HCT116 (cell line): ENCODE measurements around the gene TSPAN33. TPM values are rescaled to one million over a fixed set of nuclear protein-coding genes. Genes with fewer than 3 reads are reported as not detected.

Experiments used
- ATAC-seq: fragments of 200-7000 bp; cut with Tn5 transposase; 2 replicates; pipeline ENCODE4 v1.9.1; 2020; ENCODE audit warnings: mild to moderate bottlenecking, moderate library complexity
- BruUV-seq: library from RNA; stranded (reverse); fragments of 400-500 nt; replicated peaks from 2 replicates; lab custom pipeline; 2021; lab: Mats Ljungman, UMichigan
- CTCF ChIA-PET: fragments of 300-600 bp; sonication (Branson Sonifier 250); formaldehyde crosslinking; loops from one replicate; lab custom pipeline; 2021; ENCODE audit warnings: antibody characterized with exemption; lab: Charles Lee
- POLR2A ChIA-PET: fragments of 300-600, 350-600 bp; sonication (Branson Sonifier 250); formaldehyde crosslinking; loops from one replicate; lab custom pipeline; 2021; ENCODE audit warnings: antibody characterized with exemption; lab: Charles Lee
- RAD21 ChIA-PET, 2 experiments: fragments of 300-600 bp; sonication (Branson Sonifier 250); formaldehyde crosslinking; loops; one replicate each; lab custom pipeline; 2023; ENCODE audit warnings: low total read pairs in 2 of 2; ENCODE audit not compliant: uncharacterized antibody in 2 of 2, unreplicated experiment in 2 of 2, low non-redundant PET in 1 of 2; lab: Charles Lee
- DNase-seq: peaks from one replicate; pipeline ENCODE4 v3.0.0-alpha.2; 2010; ENCODE audit warnings: low read depth, low spot score
- H2AFZ ChIP-seq: fragments of 200-600 bp; shearing (Covaris generic), sonication (generic); 2 replicates; pipeline ENCODE4 v1.6.1; 2017; ENCODE audit warnings: low read depth, mixed run types, mixed read lengths, antibody characterized with exemption, low read length; ENCODE audit not compliant: poor library complexity, severe bottlenecking
- H3K27ac ChIP-seq: 2 replicates; pipeline ENCODE4 v1.5.1; 2012; ENCODE audit warnings: low read depth, low read length
- H3K27me3 ChIP-seq: fragments of 200-600 bp; sonication (generic); 2 replicates; pipeline ENCODE4 v1.6.1; 2016; ENCODE audit warnings: mixed run types, low read length, mixed read lengths; ENCODE audit not compliant: insufficient read depth
- H3K36me3 ChIP-seq, 2 experiments: fragments of 200-500 bp in 1 of 2; fragments of 200-600 bp in 1 of 2; sonication (Bioruptor generic) in 1 of 2; sonication (generic) in 1 of 2; 2 replicates each; pipeline versions ENCODE4 v1.5.1 to v1.6.1; 2014 to 2016; ENCODE audit warnings: low read length in 2 of 2, inconsistent platforms in 1 of 2, mixed read lengths in 1 of 2, mixed run types in 1 of 2; ENCODE audit not compliant: insufficient read depth in 2 of 2, control insufficient read depth in 1 of 2
- H3K4me1 ChIP-seq, 2 experiments: fragments of 200-600 bp in 1 of 2; sonication (generic) in 1 of 2; 2 replicates each; pipeline versions ENCODE4 v1.5.1 to v1.6.1; 2012 to 2017; ENCODE audit warnings: low read length in 2 of 2, inconsistent platforms in 1 of 2, mild to moderate bottlenecking in 1 of 2, mixed read lengths in 1 of 2, mixed run types in 1 of 2, moderate library complexity in 1 of 2; ENCODE audit not compliant: insufficient read depth in 2 of 2, control insufficient read depth in 1 of 2
- H3K4me2 ChIP-seq: fragments of 200-600 bp; sonication (generic); 2 replicates; pipeline ENCODE4 v1.6.1; 2017; ENCODE audit warnings: mixed run types, low read length, mixed read lengths
- H3K4me3 ChIP-seq, 2 experiments: fragments of 200-600 bp in 1 of 2; sonication (generic) in 1 of 2; replicated peaks in 1 of 2; 2 replicates each; pipeline ENCODE4 v1.5.1; 2011 to 2016; ENCODE audit warnings: low read length in 2 of 2, control low read depth in 1 of 2, low read depth in 1 of 2, mild to moderate bottlenecking in 1 of 2, mixed read lengths in 1 of 2, mixed run types in 1 of 2
- H3K79me2 ChIP-seq: fragments of 200-600 bp; sonication (generic); 2 replicates; pipeline ENCODE4 v1.6.1; 2017; ENCODE audit warnings: mild to moderate bottlenecking, mixed run types, low read length, moderate library complexity, mixed read lengths; ENCODE audit not compliant: insufficient read depth
- H3K9ac ChIP-seq: fragments of 200-600 bp; sonication (generic); 2 replicates; pipeline ENCODE4 v1.6.1; 2016; ENCODE audit warnings: low read length, mixed read lengths
- H3K9me2 ChIP-seq: fragments of 200-600 bp; sonication (generic), shearing (Covaris generic); 2 replicates; pipeline ENCODE4 v1.6.1; 2017; ENCODE audit warnings: mixed run types, mild to moderate bottlenecking, moderate library complexity; ENCODE audit not compliant: insufficient read depth
- H3K9me3 ChIP-seq, 2 experiments: fragments of 200-500 bp in 1 of 2; fragments of 200-600 bp in 1 of 2; sonication (Bioruptor generic) in 1 of 2; sonication (generic) in 1 of 2; 2 replicates each; pipeline ENCODE4 v1.6.1; 2014 to 2017; ENCODE audit warnings: low read length in 2 of 2, mixed read lengths in 2 of 2, inconsistent platforms in 1 of 2, low read depth in 1 of 2, mild to moderate bottlenecking in 1 of 2, mixed run types in 1 of 2, moderate library complexity in 1 of 2; ENCODE audit not compliant: control insufficient read depth in 1 of 2, insufficient read depth in 1 of 2
- H4K20me1 ChIP-seq: fragments of 200-600 bp; sonication (generic), shearing (Covaris generic); 2 replicates; pipeline ENCODE4 v1.6.1; 2017; ENCODE audit warnings: mixed run types, mild to moderate bottlenecking, moderate library complexity; ENCODE audit not compliant: insufficient read depth
- EGR1 ChIP-seq: IDR thresholded peaks from 2 replicates; pipeline ENCODE4 v1.6.1; 2012; ENCODE audit warnings: low read depth
- EZH2 ChIP-seq: fragments of 200-600 bp; sonication (generic); IDR thresholded peaks from 2 replicates; pipeline ENCODE4 v1.6.1; 2017; ENCODE audit warnings: antibody characterized with exemption, mixed run types
- JUND ChIP-seq: IDR thresholded peaks from 2 replicates; pipeline ENCODE4 v1.6.1; 2012
- SP1 ChIP-seq: IDR thresholded peaks from 2 replicates; pipeline ENCODE4 v1.6.1; 2012; ENCODE audit warnings: low read depth
- SRF ChIP-seq: IDR thresholded peaks from 2 replicates; pipeline ENCODE4 v1.6.1; 2012; ENCODE audit warnings: low read depth
- intact Hi-C: fragments of 100-400 bp; cut with micrococcal nuclease; formaldehyde crosslinking; loops from 2 replicates; pipeline ENCODE4 v1.10.0; 2022
- total RNA-seq: library from RNA; stranded (reverse); gene quantifications from one replicate; pipeline ENCODE4 v1.2.1, GENCODE V29; 2021; ENCODE audit not compliant: unreplicated experiment
- TF ChIP-seq, protein P1 (sequence below): IDR thresholded peaks from 2 replicates; pipeline ENCODE4 v1.6.1; 2011; ENCODE audit warnings: mild to moderate bottlenecking, low read length, moderate library complexity; ENCODE audit not compliant: insufficient replicate concordance; ENCODE audit errors: extremely low read depth
- TF ChIP-seq, protein P2 (sequence below), 3 experiments: fragments of 200-600 bp in 1 of 3; sonication (generic) in 1 of 3; IDR thresholded peaks in 2 of 3; conservative IDR thresholded peaks in 1 of 3; 2 replicates each; pipeline ENCODE4 v1.5.1; 2012 to 2017; ENCODE audit warnings: low read depth in 2 of 3, low read length in 2 of 3, antibody characterized with exemption in 1 of 3, borderline replicate concordance in 1 of 3, control low read depth in 1 of 3, mild to moderate bottlenecking in 1 of 3, mixed read lengths in 1 of 3, mixed run types in 1 of 3, moderate library complexity in 1 of 3; ENCODE audit not compliant: insufficient read depth in 1 of 3

The TSPAN33 gene
- total RNA-seq, 1 experiment from 2014 or later: 22.2 TPM

DNA sequence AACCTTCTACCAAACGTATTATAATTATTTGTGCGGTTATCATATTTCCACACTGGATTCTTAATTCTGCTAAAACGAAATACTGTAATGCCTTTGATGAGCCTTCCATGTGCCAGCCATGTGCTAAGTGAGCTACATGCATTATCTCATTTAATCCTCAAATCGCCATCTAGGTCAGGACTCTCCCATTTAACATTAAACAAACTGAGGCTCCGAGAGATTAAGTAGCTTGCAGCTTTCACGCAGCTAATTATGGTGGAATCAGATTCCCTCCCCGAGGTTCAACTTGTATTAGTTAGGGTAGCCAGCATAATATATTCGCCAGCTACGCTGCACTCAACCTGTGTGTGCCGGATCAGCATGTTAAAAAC lies 798 bp upstream of the TSPAN33 start:
- no peak for ATAC-seq
- Histone ChIP-seq H2AFZ (peak overlapping the region; percentile 85), H3K79me2 (no peaks in the 10 kb centered on the region), H3K4me2 (peak overlapping the region; percentile 80), H3K9me3 (no peaks in the 10 kb centered on the region), H3K9ac (no peak overlapping the region), H3K27me3 (no peaks in the 10 kb centered on the region), H3K9me2 (no peaks in the 10 kb centered on the region), H3K4me1 (peaks cover 0 to 13% of the 10 kb centered on the region in 2 experiments; a peak in 2 of 4 replicates), H3K27ac (no peak overlapping the region), H3K4me3 (peak overlapping the region; percentile 58 to 77), H4K20me1 (no peaks in the 10 kb centered on the region)
- ChIA-PET RAD21 (no interaction called here), POLR2A (no interaction called here), CTCF (interaction anchor here (1.5 kb wide), 1 partner anchor 20 kb away, joined by 6 read pairs; no protein-coding TSS in a partner anchor)
- DNase-seq: no peak
- intact Hi-C loops: no loop called here
- BruUV-seq: no TSS peak
- TF ChIP-seq SP1 (no peak), JUND (no peak), EZH2 (no peak), EGR1 (no peak), SRF (no peak)
- TF ChIP-seq, protein P1, sequence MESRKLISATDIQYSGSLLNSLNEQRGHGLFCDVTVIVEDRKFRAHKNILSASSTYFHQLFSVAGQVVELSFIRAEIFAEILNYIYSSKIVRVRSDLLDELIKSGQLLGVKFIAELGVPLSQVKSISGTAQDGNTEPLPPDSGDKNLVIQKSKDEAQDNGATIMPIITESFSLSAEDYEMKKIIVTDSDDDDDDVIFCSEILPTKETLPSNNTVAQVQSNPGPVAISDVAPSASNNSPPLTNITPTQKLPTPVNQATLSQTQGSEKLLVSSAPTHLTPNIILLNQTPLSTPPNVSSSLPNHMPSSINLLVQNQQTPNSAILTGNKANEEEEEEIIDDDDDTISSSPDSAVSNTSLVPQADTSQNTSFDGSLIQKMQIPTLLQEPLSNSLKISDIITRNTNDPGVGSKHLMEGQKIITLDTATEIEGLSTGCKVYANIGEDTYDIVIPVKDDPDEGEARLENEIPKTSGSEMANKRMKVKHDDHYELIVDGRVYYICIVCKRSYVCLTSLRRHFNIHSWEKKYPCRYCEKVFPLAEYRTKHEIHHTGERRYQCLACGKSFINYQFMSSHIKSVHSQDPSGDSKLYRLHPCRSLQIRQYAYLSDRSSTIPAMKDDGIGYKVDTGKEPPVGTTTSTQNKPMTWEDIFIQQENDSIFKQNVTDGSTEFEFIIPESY: no peak
- TF ChIP-seq, protein P2, sequence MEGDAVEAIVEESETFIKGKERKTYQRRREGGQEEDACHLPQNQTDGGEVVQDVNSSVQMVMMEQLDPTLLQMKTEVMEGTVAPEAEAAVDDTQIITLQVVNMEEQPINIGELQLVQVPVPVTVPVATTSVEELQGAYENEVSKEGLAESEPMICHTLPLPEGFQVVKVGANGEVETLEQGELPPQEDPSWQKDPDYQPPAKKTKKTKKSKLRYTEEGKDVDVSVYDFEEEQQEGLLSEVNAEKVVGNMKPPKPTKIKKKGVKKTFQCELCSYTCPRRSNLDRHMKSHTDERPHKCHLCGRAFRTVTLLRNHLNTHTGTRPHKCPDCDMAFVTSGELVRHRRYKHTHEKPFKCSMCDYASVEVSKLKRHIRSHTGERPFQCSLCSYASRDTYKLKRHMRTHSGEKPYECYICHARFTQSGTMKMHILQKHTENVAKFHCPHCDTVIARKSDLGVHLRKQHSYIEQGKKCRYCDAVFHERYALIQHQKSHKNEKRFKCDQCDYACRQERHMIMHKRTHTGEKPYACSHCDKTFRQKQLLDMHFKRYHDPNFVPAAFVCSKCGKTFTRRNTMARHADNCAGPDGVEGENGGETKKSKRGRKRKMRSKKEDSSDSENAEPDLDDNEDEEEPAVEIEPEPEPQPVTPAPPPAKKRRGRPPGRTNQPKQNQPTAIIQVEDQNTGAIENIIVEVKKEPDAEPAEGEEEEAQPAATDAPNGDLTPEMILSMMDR (IDR thresholded peaks at IDR 0.05 in 2 of 3, conservative IDR thresholded peaks at IDR 0.05 in 1 of 3; ENCODE audit: borderline replicate concordance in 1 of 3, insufficient read depth in 1 of 3, low read depth in 2 of 3, low read length in 2 of 3): no peak
- TF ChIP-seq, all 23 proteins: peak for 0
- H3K36me3 ChIP-seq: no peaks in the 10 kb centered on the region
